ENCODE results near the gene CCNK.

Gene CCNK

GRCh38 chr14:99534863-99535262 lies 53.7 kb downstream of the CCNK start:
- Histone ChIP-seq H3K4me1 (peaks cover 30% of the 10 kb centered on the region), H3K4me3 (ENCODE audit: low read depth, low read length) (no peak overlapping the region), H3K27me3 (no peaks in the 10 kb centered on the region), H3K36me3 (peaks cover 22% of the 10 kb centered on the region), H3K9me3 (no peaks in the 10 kb centered on the region)
- DNase-seq, result no peak
- TF ChIP-seq CTCF (IDR thresholded peaks at IDR 0.05; ENCODE audit: low read depth, low read length), result no peak

GRCh38 chr14:99535448-99535847 lies 54.2 kb downstream of the CCNK start:
- Histone ChIP-seq H3K9me3 (no peaks in the 10 kb centered on the region), H3K4me1 (peaks cover 33% of the 10 kb centered on the region), H3K27me3 (no peaks in the 10 kb centered on the region), H3K36me3 (peaks cover 21% of the 10 kb centered on the region), H3K4me3 (ENCODE audit: low read depth, low read length) (no peak overlapping the region)
- TF ChIP-seq CTCF (IDR thresholded peaks at IDR 0.05; ENCODE audit: low read depth, low read length), result no peak
- no peak for DNase-seq

DNA sequence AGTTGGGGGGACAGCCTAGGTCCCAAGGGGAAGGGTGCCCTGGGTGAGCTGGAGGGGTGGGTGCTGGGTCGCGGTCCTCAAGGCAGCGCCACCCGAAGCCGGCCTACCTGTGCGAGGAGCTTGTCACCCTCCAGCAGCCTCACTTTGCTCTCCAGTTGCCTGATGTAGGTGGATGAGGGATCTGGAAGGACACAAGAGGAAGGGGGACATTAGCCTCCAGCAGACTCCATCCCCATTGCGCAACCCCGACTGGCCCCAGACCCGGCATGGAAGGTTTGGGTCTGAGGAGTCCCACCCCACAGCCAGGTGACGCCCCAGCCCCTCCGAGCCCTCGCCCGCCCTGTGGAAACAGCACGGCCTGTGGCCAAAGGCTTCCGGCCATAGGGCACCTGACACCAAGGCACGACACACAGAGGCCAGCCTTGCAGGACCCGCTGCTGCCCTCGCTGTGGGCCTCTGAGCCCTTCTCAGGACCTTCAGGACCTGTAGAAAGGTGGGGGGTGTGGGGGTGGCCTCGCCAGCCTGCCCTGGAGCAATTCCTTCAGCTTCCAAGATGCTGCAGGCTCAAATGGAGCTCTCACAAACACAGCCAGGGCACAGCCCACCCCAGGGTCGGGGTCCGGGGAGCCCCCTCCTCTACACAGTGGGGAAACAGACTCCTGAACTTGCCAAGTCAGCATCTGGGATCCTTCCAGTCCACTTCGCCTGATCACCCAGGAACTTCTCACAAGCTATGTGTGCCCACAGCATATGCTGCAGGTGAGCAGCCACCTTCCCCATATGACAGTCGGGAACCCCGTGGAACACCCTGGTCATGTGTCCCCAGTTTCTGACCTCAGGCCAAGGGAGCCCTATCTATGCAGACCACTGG lies 54.9 kb downstream of the CCNK start:
- H3K4me3 ChIP-seq (ENCODE audit: low read depth, low read length), result no peak overlapping the region
- no peaks in the 10 kb centered on the region for H3K27me3 ChIP-seq
- TF ChIP-seq CTCF (IDR thresholded peaks at IDR 0.05; ENCODE audit: low read depth, low read length), result no peak
- H3K4me1 ChIP-seq, result peaks cover 37% of the 10 kb centered on the region
- H3K36me3 ChIP-seq, result peaks cover 21% of the 10 kb centered on the region
- H3K9me3 ChIP-seq, result no peaks in the 10 kb centered on the region
- DNase-seq, result no peak

DNA sequence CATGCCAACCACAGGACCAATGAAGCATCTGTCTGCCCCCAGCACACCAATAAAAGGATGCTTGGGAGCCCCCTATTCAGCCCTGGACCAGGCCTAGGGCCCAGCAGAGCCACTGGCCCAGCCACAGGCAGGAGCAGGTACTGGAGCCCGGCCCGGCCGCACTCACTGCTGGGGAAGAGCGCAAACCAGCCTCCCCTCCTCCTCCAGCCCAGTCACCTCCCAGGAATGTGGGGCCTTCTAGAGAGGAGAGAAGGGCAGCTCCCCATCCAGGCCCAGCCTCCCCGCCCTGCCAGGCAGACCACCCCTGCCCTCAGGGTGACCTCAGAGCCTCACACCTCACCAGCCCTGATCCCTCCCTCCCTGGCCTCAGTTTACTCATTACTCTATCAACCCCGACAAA lies 56.2 kb downstream of the CCNK start:
- Histone ChIP-seq H3K4me1 (peaks cover 49% of the 10 kb centered on the region), H3K9me3 (no peaks in the 10 kb centered on the region), H3K36me3 (peaks cover 21% of the 10 kb centered on the region), H3K27me3 (no peaks in the 10 kb centered on the region), H3K4me3 (ENCODE audit: low read depth, low read length) (no peak overlapping the region)
- no peak for TF ChIP-seq CTCF (IDR thresholded peaks at IDR 0.05; ENCODE audit: low read depth, low read length)
- DNase-seq, result no peak

GRCh38 chr14:99538275-99538674 lies 57.1 kb downstream of the CCNK start:
- Histone ChIP-seq H3K4me3 (ENCODE audit: low read depth, low read length) (no peak overlapping the region), H3K36me3 (peaks cover 17% of the 10 kb centered on the region), H3K4me1 (peaks cover 58% of the 10 kb centered on the region), H3K9me3 (no peaks in the 10 kb centered on the region), H3K27me3 (no peaks in the 10 kb centered on the region)
- peak; percentile 35 for TF ChIP-seq CTCF (IDR thresholded peaks at IDR 0.05; ENCODE audit: low read depth, low read length)
- peak; percentile 80 for DNase-seq

- Histone ChIP-seq H3K36me3 (peaks cover 15% of the 10 kb centered on the region), H3K27me3 (no peaks in the 10 kb centered on the region), H3K4me3 (ENCODE audit: low read depth, low read length) (no peak overlapping the region), H3K4me1 (peaks cover 59% of the 10 kb centered on the region), H3K9me3 (no peaks in the 10 kb centered on the region)
- no peak for DNase-seq
- no peak for TF ChIP-seq CTCF (IDR thresholded peaks at IDR 0.05; ENCODE audit: low read depth, low read length)
Measured at GRCh38 chr14:99538733-99539132, 57.5 kb downstream of the CCNK start.

Data from BE2C (cell line).